Fibroblast of the aortic adventitia (primary cell): ENCODE measurements around the gene DUS2. TPM values are rescaled to one million over a fixed set of nuclear protein-coding genes. Genes with fewer than 3 reads are reported as not detected.

Experiments used
- DNase-seq: peaks from one replicate; pipeline ENCODE4 v3.0.0-alpha.2; 2010; ENCODE audit warnings: low read depth
- H3K4me3 ChIP-seq: 2 replicates; pipeline ENCODE4 v1.5.1; 2011; ENCODE audit warnings: low read depth, mild to moderate bottlenecking, control low read depth, low read length, moderate library complexity
- CTCF ChIP-seq: IDR thresholded peaks from 2 replicates; pipeline ENCODE4 v1.5.1; 2011; ENCODE audit warnings: mild to moderate bottlenecking, low read length, control low read depth, inconsistent platforms; ENCODE audit not compliant: insufficient read depth
- total RNA-seq: library from RNA; depleted of rRNA; stranded (reverse); fragments of >200 nt; gene quantifications from 2 replicates; pipeline ENCODE4 v1.2.3, GENCODE V29; 2012; ENCODE audit warnings: low replicate concordance

DUS2 gene
- total RNA-seq, 1 donor = 14.6 TPM

- no peak for DNase-seq
- no peak overlapping the region for H3K4me3 ChIP-seq
- no peak for TF ChIP-seq CTCF
Measured at GRCh38 chr16:68033101-68033500, 10.0 kb downstream of the DUS2 start.

GRCh38 chr16:68035227-68035626 is 12.1 kb downstream of the DUS2 start:
- no peak for DNase-seq
- no peak overlapping the region for H3K4me3 ChIP-seq
- TF ChIP-seq CTCF = no peak

GRCh38 chr16:68037841-68038597 is 14.9 kb downstream of the DUS2 start:
- no peak overlapping the region for H3K4me3 ChIP-seq
- no peak for TF ChIP-seq CTCF
- no peak for DNase-seq

DNA sequence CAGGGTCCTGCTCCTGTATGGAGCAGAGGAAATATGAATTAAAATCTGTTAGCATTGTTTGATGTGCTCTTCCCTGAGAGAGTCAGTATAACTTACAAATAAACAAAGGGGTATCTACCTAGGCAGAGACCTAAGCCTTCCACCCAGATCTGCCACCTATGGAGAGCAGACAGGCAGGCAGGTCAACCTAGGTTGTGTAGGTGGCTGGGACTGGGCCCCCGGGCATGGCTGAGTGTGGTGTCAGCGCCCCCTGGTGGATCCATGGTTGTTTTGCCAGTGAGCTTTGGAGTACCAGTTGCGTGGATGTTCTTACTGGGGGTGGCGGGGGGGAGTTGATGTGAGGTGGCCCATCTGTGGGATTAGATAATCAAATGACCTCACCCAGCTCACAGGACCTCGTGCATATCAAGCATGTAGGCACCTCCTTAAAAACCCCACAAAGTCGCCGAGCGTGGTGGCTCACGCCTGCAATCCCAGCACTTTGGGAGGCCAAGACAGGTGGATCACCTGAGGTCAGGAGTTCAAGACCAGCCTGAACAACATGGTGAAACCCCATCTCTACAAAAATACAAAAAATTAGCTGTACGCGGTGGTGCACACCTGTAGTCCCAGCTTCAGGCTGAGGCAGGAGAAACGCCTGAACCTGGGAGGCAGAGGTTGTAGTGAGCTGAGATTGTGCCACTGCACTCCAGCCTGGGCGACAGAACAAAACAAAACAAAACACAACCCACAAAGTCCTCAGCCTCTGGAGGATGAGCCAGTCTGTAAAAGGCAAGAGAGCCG is 17.6 kb downstream of the DUS2 start:
- DNase-seq = peak; percentile 63

DNA sequence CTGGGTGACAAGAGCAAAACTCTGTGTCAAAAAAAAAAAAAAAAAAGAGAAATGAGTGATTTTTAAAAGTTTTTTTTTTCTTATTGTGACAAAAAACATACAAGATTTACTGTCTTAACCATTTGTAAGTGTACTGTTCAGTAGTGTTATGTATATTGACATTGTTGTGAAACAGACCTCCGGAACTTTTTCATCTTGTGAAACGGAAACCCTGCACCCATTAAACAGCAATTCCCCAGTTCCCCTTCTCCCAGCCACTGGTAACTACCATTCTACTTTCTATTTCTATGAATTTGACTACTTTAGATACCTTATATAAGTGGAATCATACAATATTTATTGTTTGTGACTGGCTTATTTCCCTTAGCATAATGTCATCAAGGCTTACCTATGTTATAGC is 18.7 kb downstream of the DUS2 start:
- DNase-seq = no peak
- TF ChIP-seq CTCF = no peak
- no peak overlapping the region for H3K4me3 ChIP-seq

More for the DNA sequence above, 17.6 kb downstream of the DUS2 start:
- no peak overlapping the region for H3K4me3 ChIP-seq
- TF ChIP-seq CTCF = peak; percentile 85

GRCh38 chr16:68046106-68046505 is 23.0 kb downstream of the DUS2 start:
- DNase-seq = no peak
- no peak overlapping the region for H3K4me3 ChIP-seq
- TF ChIP-seq CTCF = no peak
